ENCODE results near the gene BEND5.

BEND5 gene

DNA sequence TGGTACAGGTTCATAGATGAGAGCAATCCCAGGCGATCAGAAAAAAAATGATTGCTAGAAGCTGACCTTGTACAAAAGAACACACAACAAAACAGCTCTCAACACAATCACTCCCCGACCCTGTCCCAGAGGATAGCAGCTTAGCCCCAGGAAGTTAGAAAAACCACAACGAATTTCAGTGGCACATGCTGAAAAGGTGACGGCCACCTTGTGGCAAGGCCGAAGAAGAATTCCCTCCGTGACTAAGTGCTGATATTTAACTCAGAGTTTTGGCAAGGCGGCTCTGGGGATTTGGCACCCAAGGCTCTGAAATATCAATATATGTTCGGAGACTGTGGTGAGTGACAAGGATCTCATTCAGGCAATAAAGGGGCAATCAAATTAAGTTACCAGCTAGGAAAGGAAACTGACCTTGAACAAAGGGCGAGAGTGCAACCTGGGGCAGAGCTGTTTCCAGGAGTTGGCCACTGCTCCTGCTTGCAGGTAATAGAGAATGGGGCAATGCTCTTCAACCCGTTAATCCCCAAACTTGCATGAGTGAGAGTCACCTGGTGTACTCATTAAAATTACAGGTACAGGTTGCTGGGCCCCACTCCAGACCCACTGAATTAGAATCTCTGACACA is 96.2 kb downstream of the BEND5 start:
- DNase-seq (ENCODE audit: low spot score): no peak

DNA sequence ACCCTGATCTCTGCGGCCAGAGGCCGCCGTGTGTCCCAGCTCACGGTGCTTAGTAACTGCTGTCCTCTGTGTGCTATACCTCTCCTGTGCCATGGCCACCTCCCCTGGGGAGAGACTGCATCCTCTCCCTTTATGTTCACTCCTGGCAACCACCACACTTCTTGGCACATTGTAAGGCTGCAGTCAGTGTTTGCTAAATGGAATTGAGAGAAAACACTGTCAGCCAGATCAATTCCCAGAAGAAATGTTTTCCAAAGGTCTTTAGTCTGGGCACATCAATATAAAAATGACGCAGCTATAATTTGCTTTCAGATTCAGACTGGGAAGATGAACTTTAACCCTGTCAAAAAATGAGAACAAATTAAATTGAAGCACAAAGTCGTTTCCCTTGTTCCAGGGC is 96.8 kb downstream of the BEND5 start:
- DNase-seq (ENCODE audit: low spot score): no peak

DNA sequence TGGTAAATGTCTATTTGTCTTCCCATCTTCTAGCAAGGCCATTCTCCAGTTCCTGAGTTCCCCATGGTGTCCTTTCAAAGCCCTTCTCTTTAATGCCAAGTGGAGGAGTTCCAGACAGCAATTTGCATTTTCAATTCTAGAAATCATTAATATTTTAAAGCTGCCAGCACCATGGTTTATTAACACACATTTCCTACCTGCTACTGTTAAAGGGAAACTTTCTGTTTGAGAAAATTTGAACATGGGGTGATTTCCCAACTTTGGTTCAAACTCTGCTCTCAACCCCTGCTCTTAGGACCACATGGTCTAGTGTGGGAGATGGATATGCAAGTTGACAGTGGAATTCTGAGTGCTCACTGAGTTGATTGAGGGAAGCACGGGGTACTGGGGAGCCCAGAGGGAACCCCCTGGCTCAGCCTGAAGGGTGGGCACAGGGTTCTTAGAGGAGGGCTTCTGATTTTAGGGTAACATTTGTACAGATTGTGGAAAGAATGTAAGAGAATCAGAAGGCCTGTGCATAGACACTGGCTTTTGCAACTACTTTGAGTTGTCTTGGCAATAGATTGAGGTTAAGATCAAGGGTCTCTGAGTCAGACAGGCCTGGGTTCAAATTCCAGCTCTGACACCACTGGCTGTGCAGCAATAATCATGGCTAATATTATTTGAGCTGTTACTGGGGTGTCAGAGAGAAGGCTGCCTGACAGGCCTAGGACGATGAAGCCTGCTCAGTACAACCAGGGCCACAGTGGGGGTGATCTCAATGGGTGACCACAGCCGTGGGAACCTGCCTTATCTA is 97.8 kb downstream of the BEND5 start:
- no peak for DNase-seq (ENCODE audit: low spot score)
